Smooth muscle cell of the brain vasculature (primary cell): ENCODE data around the gene SLC12A2.

ENCODE experiments used
- DNase-seq: peaks from one replicate; pipeline ENCODE4 v3.0.0-alpha.2; 2012; ENCODE audit warnings: low read depth, low spot score

The SLC12A2 gene

GRCh38 chr5:128169401-128170017, 85.9 kb downstream of the SLC12A2 start:
- no peak for DNase-seq

DNA sequence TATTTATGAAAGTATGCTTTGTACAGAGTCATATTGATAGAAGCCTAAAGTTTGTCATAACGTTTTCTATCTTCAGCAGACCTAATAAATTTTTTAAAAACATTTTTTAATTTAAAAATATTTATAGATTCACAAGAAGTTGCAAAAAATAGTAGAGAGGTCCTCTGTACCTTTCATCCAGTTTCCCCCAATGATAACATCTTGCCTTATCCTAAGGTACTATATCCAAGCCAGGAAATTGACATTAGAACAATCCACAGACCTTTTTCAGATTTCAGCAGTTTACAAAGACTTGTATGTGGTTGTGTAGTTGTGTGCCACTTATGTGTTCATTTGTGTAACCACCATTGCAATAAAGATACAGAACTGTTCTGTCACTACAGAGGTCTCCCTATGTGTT, 88.5 kb downstream of the SLC12A2 start:
- no peak for DNase-seq

- DNase-seq, result no peak
Measured at GRCh38 chr5:128174951-128175350, 91.4 kb downstream of the SLC12A2 start.

DNA sequence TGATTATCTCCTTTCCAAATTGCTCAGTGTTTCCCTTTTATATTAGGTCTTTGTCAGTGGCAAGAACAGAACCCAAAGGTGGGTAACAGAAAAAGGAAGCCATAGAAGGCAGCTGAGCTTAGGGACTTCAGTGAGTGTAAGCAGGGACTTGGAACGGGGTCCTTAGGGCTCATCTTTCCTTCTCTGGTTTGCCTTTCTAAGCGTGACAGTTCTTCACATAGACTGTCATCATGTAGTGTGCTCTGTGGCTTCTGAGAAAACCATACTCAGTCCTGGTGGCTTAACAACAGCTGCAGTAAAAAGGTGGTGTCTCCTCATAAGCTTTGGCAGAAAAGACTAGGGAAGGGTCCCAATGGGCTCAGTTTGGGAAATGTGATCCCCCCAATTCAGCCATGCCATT, 108.8 kb downstream of the SLC12A2 start:
- DNase-seq, result no peak

DNA sequence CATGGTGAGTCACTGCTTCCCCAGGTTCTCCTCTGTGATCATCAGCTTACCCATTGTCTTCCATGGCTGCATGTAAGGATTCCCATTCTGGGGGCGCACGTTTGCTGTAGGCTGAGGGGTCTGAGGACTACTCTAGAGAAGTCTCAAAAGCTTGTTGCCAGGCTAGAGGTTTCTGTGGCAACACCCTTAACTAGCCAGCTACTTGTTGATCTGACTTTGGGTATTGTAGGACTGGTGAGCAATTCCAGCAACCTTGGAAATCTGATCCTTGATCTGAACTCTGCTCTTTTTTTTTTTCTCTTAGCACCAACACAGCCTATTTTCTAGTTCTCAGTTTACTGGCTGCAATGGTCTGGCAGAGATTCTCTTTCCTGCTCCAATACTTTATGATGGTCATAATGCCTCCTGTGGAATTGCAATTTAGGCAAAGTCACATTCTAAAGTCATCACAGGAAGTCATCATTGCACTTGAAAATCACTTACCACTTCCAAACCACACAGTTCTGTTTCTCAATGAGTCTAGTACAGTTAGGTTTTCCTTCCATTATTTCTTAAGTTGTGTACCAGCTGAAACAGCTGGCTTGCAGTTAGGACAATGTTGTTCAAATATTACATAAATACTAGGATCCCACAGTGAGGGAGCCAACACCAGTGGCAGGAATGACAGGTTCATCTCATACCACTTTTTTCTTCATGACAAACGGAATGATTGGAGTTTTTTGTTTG, 110.3 kb downstream of the SLC12A2 start:
- DNase-seq, result no peak

- no peak for DNase-seq
Measured at GRCh38 chr5:128195316-128195715, 111.8 kb downstream of the SLC12A2 start.

DNA sequence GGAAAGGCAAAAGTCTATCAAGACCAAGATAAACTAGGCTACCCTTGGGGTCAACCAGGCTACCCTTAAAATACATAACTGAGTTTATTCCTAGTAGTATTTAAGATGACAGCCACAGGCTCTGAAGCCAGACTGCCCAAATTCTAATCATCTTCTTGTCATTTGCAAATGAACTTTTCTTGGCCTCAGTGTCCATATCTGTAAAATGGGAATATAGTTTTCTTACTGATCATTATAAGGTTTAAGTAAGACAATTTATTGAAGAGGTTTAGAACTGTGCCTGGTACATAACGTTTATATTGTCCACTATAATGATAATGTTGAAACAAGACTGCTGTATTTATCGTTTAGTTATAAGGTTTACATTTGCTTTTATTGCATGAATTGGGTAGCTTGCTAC, 112.5 kb downstream of the SLC12A2 start:
- no peak for DNase-seq

GRCh38 chr5:128196791-128197190, 113.2 kb downstream of the SLC12A2 start:
- DNase-seq, result peak; percentile 29

GRCh38 chr5:128197896-128198522, 114.4 kb downstream of the SLC12A2 start:
- DNase-seq, result no peak

- DNase-seq, result peak; percentile 33
Measured at GRCh38 chr5:128199104-128199503, 115.5 kb downstream of the SLC12A2 start.

DNA sequence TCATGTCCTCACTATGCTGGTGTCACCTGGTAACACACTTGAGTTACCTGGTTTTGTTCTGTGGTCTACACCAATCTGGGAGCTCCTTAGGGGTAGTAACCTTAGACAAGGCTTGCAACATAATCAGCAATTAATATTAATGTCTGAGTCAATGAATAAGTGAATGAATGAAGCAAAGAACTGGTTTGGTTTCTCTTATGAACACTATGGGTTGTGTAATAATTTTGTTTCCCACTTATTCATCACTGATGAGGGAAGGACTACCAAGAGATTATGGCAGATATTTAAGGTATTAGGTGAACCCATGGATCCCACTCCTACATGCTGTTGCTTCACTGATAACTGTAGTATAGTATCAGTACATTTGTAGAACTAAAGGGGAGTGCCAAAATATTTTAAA, 116.0 kb downstream of the SLC12A2 start:
- DNase-seq, result no peak

- DNase-seq, result no peak
Measured at GRCh38 chr5:128201065-128201926, 117.7 kb downstream of the SLC12A2 start.

DNA sequence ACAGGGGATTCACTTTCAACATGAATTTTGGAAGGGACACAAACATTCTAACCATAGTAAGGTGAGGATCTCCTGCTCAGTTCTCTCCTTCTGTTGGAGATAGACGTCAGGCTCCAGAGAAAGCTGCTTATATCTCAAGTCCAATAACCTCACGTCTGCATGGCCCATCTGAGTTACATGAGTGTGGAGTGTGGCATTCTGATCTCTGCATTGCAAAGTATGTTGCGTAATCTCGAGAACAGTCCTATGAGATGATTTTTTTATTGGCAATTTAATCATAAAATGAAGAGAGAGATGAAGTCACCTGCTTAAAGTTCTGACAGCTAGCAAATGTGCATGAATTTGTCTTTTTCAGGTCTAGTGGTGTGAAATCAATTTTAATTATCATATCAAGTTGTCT, 118.8 kb downstream of the SLC12A2 start:
- no peak for DNase-seq

DNA sequence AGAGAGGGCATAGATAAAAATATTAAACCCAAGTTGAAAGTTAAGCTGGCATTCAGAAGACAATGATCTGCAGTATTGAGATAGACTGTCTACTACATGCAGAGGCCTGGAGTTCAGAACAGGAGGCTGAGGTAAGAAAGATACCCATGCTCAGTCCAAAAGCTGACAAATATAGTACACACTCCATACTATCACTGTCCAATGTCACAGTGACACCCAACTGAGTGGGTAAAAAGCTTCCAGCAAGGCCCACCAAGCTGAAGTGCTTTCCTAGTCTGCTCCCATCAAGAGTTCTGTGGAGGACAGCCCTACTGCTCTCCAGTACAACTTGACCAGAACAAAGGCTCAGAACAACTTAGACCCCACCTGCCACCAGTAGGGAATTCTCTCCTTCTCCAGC, 124.9 kb downstream of the SLC12A2 start:
- DNase-seq, result no peak

DNA sequence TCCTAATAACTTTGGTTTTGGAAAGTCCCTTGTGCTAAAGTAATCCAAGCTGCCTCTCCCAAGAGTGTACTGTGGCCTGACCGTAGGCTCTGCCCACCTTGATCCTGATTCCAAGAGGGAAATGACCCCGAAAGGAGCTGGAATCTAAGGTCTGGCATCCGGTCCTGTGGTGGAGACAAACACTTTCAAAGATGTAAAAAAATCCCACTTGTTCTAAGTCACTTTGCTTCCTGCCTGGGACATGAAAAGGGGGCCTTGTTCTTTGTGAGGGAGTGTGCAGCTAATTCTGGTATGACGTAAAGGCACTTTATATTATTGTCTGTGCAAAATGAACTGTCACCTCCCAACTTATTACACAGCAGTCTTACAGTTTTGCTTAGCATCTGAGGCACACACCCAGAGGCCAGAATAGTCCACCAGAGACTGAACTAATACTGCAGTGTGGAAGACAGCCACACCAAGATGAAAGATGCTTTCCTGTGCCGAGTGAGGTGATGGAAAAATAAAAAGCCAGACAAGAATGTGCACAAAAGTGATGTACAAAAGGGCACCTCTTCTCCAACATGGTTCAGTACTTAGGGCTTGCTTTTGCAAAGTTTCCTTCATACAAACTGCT, 128.7 kb downstream of the SLC12A2 start:
- no peak for DNase-seq

DNA sequence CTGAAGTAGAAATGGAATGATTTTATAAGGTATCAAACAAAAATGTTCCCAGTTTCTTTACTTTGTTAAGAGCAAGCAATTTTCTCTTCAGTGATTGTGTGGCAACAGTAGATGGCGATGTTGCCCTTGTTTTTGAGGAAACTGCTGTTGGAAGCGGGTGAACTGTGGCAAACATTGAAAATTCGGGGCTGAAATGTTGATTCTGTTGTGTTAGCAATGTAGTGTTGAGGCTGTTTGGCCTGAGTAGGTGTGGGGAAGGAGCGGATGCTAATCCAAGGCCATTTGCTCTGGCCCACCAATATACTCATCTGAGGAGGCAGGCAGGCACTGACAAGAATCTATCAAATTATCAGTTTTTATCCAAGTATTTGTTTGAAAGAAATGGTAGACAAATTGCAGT, 129.8 kb downstream of the SLC12A2 start:
- DNase-seq, result peak; percentile 67

- no peak for DNase-seq
Measured at GRCh38 chr5:128213833-128214232, 130.3 kb downstream of the SLC12A2 start.

GRCh38 chr5:128216285-128216684, 132.7 kb downstream of the SLC12A2 start:
- DNase-seq, result no peak

DNA sequence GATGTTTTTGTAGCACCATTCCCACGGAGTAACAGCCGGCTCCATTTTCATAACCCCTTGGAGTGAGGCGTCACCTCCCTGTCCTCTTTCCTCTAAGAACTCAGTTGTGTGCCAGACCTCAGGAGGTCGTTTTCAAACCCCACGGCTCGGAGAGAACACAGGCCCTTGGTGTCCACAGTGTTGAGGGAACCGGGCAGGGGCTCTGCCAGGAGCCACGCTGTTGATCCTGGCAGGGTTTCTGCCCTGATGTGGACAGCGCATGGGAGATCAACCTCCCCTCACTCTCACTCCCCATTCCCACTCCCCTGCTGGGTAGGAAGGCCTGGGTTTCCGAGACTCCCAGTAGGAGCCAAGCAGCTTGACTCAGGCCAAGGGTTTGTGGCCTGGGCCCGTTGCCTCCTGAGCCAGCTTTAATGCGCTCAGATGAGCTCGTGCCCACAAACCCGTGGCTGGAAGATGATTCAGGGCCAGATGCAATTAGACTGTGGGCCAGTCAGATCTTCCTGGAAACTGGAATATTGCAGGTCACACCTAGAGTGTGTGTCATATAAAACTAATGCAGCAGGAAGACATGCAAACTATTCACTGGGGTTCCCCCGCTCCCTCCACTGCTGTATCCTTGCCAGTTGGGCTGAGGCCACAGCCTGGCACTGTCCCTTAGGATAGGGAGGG, 133.4 kb downstream of the SLC12A2 start:
- DNase-seq, result peak; percentile 98

GRCh38 chr5:128220841-128221240, 137.3 kb downstream of the SLC12A2 start:
- no peak for DNase-seq

- DNase-seq, result no peak
Measured at GRCh38 chr5:128224336-128224735, 140.8 kb downstream of the SLC12A2 start.
